Ishikawa (cell line): Measurements from ENCODE around the gene RNF121.

Source experiments
- EGR1 ChIP-seq: IDR thresholded peaks from 2 replicates; pipeline ENCODE4 v1.6.1; 2012
- NFIC ChIP-seq: IDR thresholded peaks from 2 replicates; pipeline ENCODE4 v1.6.1; 2012
- RAD21 ChIP-seq: IDR thresholded peaks from 2 replicates; pipeline ENCODE4 v1.6.1; 2012; ENCODE audit warnings: low read depth
- TAF1 ChIP-seq: IDR thresholded peaks from 2 replicates; pipeline ENCODE4 v1.6.1; 2012; ENCODE audit warnings: low read depth, mild to moderate bottlenecking

GRCh38 chr11:71998061-71998460 is 69.2 kb downstream of the RNF121 start:
- TF ChIP-seq EGR1 (no peak), RAD21 (no peak), NFIC (no peak), TAF1 (no peak)
